HepG2 (cell line): ENCODE results near the gene NPHS1. TPM values are rescaled to one million over a fixed set of nuclear protein-coding genes. Genes with fewer than 3 reads are reported as not detected.

Source experiments
- BCL6 ChIP-seq: IDR thresholded peaks from 2 replicates; pipeline ENCODE4 v1.6.1; 2016; ENCODE audit warnings: missing genetic modification reagents, missing compliant biosample characterization
- KLF12 ChIP-seq: sonication (generic); formaldehyde crosslinking; IDR thresholded peaks from 2 replicates; pipeline ENCODE4 v1.4.0; 2020; ENCODE audit warnings: missing genetic modification reagents, borderline replicate concordance
- TCF7 ChIP-seq: sonication (generic); IDR thresholded peaks from 2 replicates; pipeline ENCODE4 v1.6.1; 2016; ENCODE audit warnings: antibody characterized with exemption, low read depth
- polyA plus RNA-seq, 8 experiments: library from polyadenylated mRNA; depleted of rRNA in 3 of 8; stranded (reverse) in 7 of 8; unstranded in 1 of 8; fragments of >200 nt; fragmentation: Illumina TruSeq in 4 of 8; extraction: Trizol in 4 of 8; gene quantifications; 2 replicates each; pipeline versions ENCODE4 v1.2.1 to v1.2.3, GENCODE V29; 2011 to 2016; ENCODE audit warnings: low read depth in 4 of 8, missing spikeins in 1 of 8, mixed read lengths in 1 of 8; ENCODE audit not compliant: insufficient read depth in 1 of 8
- small RNA-seq, 3 experiments: library from RNA; depleted of rRNA; stranded (forward); fragments of <200 nt; gene quantifications; one replicate each; pipeline ENCODE3, GENCODE V24; 2012; ENCODE audit warnings: low read depth in 2 of 3, low replicate concordance in 1 of 3; ENCODE audit not compliant: insufficient read length in 3 of 3, insufficient read depth in 2 of 3
- total RNA-seq, 5 experiments: library from RNA; depleted of rRNA; stranded (reverse); fragments of >200 nt; fragmentation: Illumina TruSeq; extraction: Trizol; gene quantifications; 2 replicates each; pipeline ENCODE4 v1.2.3, GENCODE V29; 2016; ENCODE audit warnings: low read depth in 1 of 5
- TF ChIP-seq, protein P1 (sequence below), 2 experiments: fragments of 450-650 bp in 1 of 2; sonication (generic) in 1 of 2; formaldehyde crosslinking in 1 of 2; IDR thresholded peaks; 2 replicates each; pipeline versions ENCODE4 v1.6.1 to v1.8.0; 2016 to 2022; ENCODE audit warnings: antibody characterized with exemption in 1 of 2, mild to moderate bottlenecking in 1 of 2, missing genetic modification reagents in 1 of 2
- TF ChIP-seq, protein P2 (sequence below): IDR thresholded peaks from 2 replicates; pipeline ENCODE4 v1.6.1; 2016; ENCODE audit warnings: low read depth

NPHS1 gene
- total and polyA plus RNA-seq, 2 of the 13 experiments (the other 11 are each of a cell fraction or from before 2014, with no cell fraction given): not detected

DNA sequence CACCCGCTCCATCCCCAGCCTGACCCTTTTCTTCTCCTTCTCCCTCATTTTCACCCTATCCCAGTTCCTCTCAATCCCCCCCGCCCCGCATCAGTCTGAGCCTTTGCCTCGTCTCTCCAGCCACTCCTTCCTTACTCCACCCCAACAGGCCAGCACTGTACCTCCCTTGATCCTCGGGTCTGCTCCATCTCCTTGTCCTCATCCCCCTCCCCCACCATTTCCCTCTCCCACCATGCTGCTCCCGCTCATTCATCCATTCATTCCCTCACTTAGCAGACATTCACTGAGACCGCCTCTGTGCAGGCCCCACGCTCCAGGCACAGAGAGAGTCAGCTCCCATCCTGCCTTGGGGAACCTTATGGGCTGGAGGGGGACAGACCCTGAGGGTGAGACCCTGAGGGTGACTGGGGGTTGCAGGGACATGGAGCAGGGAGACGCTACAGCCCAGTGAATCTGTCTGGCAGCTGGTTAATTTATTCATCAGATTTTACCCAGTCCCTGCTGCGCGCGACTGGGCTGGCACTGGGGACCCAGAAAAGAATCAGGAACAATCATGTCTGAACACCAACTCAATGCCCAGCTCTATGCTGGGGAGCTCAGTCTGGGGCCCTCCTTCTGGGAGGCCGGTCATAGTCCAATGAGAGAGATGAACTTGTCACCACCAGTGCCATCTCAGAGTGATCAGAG is 76.1 kb downstream of the NPHS1 start (continued):
- TF ChIP-seq, protein P1, sequence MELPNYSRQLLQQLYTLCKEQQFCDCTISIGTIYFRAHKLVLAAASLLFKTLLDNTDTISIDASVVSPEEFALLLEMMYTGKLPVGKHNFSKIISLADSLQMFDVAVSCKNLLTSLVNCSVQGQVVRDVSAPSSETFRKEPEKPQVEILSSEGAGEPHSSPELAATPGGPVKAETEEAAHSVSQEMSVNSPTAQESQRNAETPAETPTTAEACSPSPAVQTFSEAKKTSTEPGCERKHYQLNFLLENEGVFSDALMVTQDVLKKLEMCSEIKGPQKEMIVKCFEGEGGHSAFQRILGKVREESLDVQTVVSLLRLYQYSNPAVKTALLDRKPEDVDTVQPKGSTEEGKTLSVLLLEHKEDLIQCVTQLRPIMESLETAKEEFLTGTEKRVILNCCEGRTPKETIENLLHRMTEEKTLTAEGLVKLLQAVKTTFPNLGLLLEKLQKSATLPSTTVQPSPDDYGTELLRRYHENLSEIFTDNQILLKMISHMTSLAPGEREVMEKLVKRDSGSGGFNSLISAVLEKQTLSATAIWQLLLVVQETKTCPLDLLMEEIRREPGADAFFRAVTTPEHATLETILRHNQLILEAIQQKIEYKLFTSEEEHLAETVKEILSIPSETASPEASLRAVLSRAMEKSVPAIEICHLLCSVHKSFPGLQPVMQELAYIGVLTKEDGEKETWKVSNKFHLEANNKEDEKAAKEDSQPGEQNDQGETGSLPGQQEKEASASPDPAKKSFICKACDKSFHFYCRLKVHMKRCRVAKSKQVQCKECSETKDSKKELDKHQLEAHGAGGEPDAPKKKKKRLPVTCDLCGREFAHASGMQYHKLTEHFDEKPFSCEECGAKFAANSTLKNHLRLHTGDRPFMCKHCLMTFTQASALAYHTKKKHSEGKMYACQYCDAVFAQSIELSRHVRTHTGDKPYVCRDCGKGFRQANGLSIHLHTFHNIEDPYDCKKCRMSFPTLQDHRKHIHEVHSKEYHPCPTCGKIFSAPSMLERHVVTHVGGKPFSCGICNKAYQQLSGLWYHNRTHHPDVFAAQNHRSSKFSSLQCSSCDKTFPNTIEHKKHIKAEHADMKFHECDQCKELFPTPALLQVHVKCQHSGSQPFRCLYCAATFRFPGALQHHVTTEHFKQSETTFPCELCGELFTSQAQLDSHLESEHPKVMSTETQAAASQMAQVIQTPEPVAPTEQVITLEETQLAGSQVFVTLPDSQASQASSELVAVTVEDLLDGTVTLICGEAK (IDR thresholded peaks at IDR 0.05): no peak
- TF ChIP-seq, protein P1 (CRISPR knock-in tag; IDR thresholded peaks at IDR 0.05): peak; percentile 30; the same call in 1 of the 2 replicates
- TF ChIP-seq KLF12 (CRISPR knock-in tag) (no peak), TCF7 (no peak), BCL6 (no peak)
- TF ChIP-seq, protein P2, sequence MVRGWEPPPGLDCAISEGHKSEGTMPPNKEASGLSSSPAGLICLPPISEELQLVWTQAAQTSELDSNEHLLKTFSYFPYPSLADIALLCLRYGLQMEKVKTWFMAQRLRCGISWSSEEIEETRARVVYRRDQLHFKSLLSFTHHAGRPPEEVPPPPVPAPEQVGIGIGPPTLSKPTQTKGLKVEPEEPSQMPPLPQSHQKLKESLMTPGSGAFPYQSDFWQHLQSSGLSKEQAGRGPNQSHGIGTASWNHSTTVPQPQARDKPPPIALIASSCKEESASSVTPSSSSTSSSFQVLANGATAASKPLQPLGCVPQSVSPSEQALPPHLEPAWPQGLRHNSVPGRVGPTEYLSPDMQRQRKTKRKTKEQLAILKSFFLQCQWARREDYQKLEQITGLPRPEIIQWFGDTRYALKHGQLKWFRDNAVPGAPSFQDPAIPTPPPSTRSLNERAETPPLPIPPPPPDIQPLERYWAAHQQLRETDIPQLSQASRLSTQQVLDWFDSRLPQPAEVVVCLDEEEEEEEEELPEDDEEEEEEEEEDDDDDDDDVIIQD: no peak

Small RNA genes within 50 kb of the gene (small RNA-seq; reads per million reads assigned to genes)
- 0 reads per million in 3 experiments for gene RN7SL402P

Other genes with a start within 250 kb of the NPHS1 start
- gene HAUS5, start 239.8 kb downstream of the NPHS1 start, total RNA-seq (2016; rRNA removed; fragmentation: Illumina TruSeq; extraction: Trizol): 9.2 and 17.7 TPM in 2 replicates
- gene HAUS5, start 239.8 kb downstream of the NPHS1 start, polyA plus RNA-seq (2011; rRNA removed): 10.3 and 11.1 TPM in 2 replicates
- 49.7 and 55.3 TPM in 2 replicates for gene RBM42, start 223.5 kb downstream of the NPHS1 start, total RNA-seq (2016; rRNA removed; fragmentation: Illumina TruSeq; extraction: Trizol)
- gene RBM42, start 223.5 kb downstream of the NPHS1 start, polyA plus RNA-seq (2011; rRNA removed): 27.2 and 30.6 TPM in 2 replicates
- gene ETV2, start 210.8 kb downstream of the NPHS1 start, total RNA-seq (2016; rRNA removed; fragmentation: Illumina TruSeq; extraction: Trizol): 0.20 and 0.46 TPM in 2 replicates
- 0.07 and 0.18 TPM in 2 replicates for gene ETV2, start 210.8 kb downstream of the NPHS1 start, polyA plus RNA-seq (2011; rRNA removed)
- gene COX6B1, start 204.2 kb downstream of the NPHS1 start, total RNA-seq (2016; rRNA removed; fragmentation: Illumina TruSeq; extraction: Trizol): 487 and 598 TPM in 2 replicates
- gene COX6B1, start 204.2 kb downstream of the NPHS1 start, polyA plus RNA-seq (2011; rRNA removed): 469 and 481 TPM in 2 replicates
- not detected in 2 replicates for gene UPK1A, start 186.0 kb downstream of the NPHS1 start, total RNA-seq (2016; rRNA removed; fragmentation: Illumina TruSeq; extraction: Trizol)
- gene UPK1A, start 186.0 kb downstream of the NPHS1 start, polyA plus RNA-seq (2011; rRNA removed): 2.5 and 2.9 TPM in 2 replicates
- gene ZBTB32, start 147.9 kb downstream of the NPHS1 start, total RNA-seq (2016; rRNA removed; fragmentation: Illumina TruSeq; extraction: Trizol): not detected in 2 replicates
- gene ZBTB32, start 147.9 kb downstream of the NPHS1 start, polyA plus RNA-seq (2011; rRNA removed): not detected in 2 replicates
- 6.2 TPM in 2 replicates for gene KMT2B, start 134.5 kb downstream of the NPHS1 start, total RNA-seq (2016; rRNA removed; fragmentation: Illumina TruSeq; extraction: Trizol)
- gene KMT2B, start 134.5 kb downstream of the NPHS1 start, polyA plus RNA-seq (2011; rRNA removed): 16.9 and 19.2 TPM in 2 replicates
- 3.4 and 5.4 TPM in 2 replicates for gene IGFLR1, start 110.1 kb downstream of the NPHS1 start, total RNA-seq (2016; rRNA removed; fragmentation: Illumina TruSeq; extraction: Trizol)
- gene IGFLR1, start 110.1 kb downstream of the NPHS1 start, polyA plus RNA-seq (2011; rRNA removed): 7.4 and 8.9 TPM in 2 replicates
- gene U2AF1L4, start 107.1 kb downstream of the NPHS1 start, total RNA-seq (2016; rRNA removed; fragmentation: Illumina TruSeq; extraction: Trizol): 4.7 and 7.9 TPM in 2 replicates
- 14.2 and 15.4 TPM in 2 replicates for gene U2AF1L4, start 107.1 kb downstream of the NPHS1 start, polyA plus RNA-seq (2011; rRNA removed)
- gene PSENEN, start 106.9 kb downstream of the NPHS1 start, total RNA-seq (2016; rRNA removed; fragmentation: Illumina TruSeq; extraction: Trizol): 20.0 and 34.2 TPM in 2 replicates
- gene PSENEN, start 106.9 kb downstream of the NPHS1 start, polyA plus RNA-seq (2011; rRNA removed): 16.9 and 22.6 TPM in 2 replicates
- 3.5 and 6.3 TPM in 2 replicates for gene LIN37, start 103.9 kb downstream of the NPHS1 start, total RNA-seq (2016; rRNA removed; fragmentation: Illumina TruSeq; extraction: Trizol)
- 8.7 and 8.9 TPM in 2 replicates for gene LIN37, start 103.9 kb downstream of the NPHS1 start, polyA plus RNA-seq (2011; rRNA removed)
- not detected in 2 replicates for gene HSPB6, start 95.5 kb downstream of the NPHS1 start, total RNA-seq (2016; rRNA removed; fragmentation: Illumina TruSeq; extraction: Trizol)
- 0.08 and 0.18 TPM in 2 replicates for gene HSPB6, start 95.5 kb downstream of the NPHS1 start, polyA plus RNA-seq (2011; rRNA removed)
- 4.5 and 5.7 TPM in 2 replicates for gene PROSER3, start 94.3 kb downstream of the NPHS1 start, total RNA-seq (2016; rRNA removed; fragmentation: Illumina TruSeq; extraction: Trizol)
- gene PROSER3, start 94.3 kb downstream of the NPHS1 start, polyA plus RNA-seq (2011; rRNA removed): 5.1 and 6.2 TPM in 2 replicates
- gene ARHGAP33, start 76.9 kb downstream of the NPHS1 start, total RNA-seq (2016; rRNA removed; fragmentation: Illumina TruSeq; extraction: Trizol): 0.83 and 1.3 TPM in 2 replicates
- 2.7 and 4.1 TPM in 2 replicates for gene ARHGAP33, start 76.9 kb downstream of the NPHS1 start, polyA plus RNA-seq (2011; rRNA removed)
- 42.0 and 86.7 TPM in 2 replicates for gene PRODH2, start 39.7 kb downstream of the NPHS1 start, total RNA-seq (2016; rRNA removed; fragmentation: Illumina TruSeq; extraction: Trizol)
- 118 and 171 TPM in 2 replicates for gene PRODH2, start 39.7 kb downstream of the NPHS1 start, polyA plus RNA-seq (2011; rRNA removed)
- gene KIRREL2, start 4.4 kb upstream of the NPHS1 start, total RNA-seq (2016; rRNA removed; fragmentation: Illumina TruSeq; extraction: Trizol): 2.2 and 2.4 TPM in 2 replicates
- gene KIRREL2, start 4.4 kb upstream of the NPHS1 start, polyA plus RNA-seq (2011; rRNA removed): 0.17 and 0.18 TPM in 2 replicates
- gene APLP1, start 16.1 kb upstream of the NPHS1 start, total RNA-seq (2016; rRNA removed; fragmentation: Illumina TruSeq; extraction: Trizol): 2.3 and 2.9 TPM in 2 replicates
- 2.0 and 3.1 TPM in 2 replicates for gene APLP1, start 16.1 kb upstream of the NPHS1 start, polyA plus RNA-seq (2011; rRNA removed)
- 0.38 and 2.1 TPM in 2 replicates for gene NFKBID, start 48.0 kb upstream of the NPHS1 start, total RNA-seq (2016; rRNA removed; fragmentation: Illumina TruSeq; extraction: Trizol)
- gene NFKBID, start 48.0 kb upstream of the NPHS1 start, polyA plus RNA-seq (2011; rRNA removed): 1.6 and 2.3 TPM in 2 replicates
- gene HCST, start 50.0 kb upstream of the NPHS1 start, total RNA-seq (2016; rRNA removed; fragmentation: Illumina TruSeq; extraction: Trizol): 0.24 TPM in 1 of 2 replicates, not detected in the other
- gene HCST, start 50.0 kb upstream of the NPHS1 start, polyA plus RNA-seq (2011; rRNA removed): 1.2 and 2.3 TPM in 2 replicates
- gene TYROBP, start 55.8 kb upstream of the NPHS1 start, total RNA-seq (2016; rRNA removed; fragmentation: Illumina TruSeq; extraction: Trizol): not detected in 2 replicates
- gene TYROBP, start 55.8 kb upstream of the NPHS1 start, polyA plus RNA-seq (2011; rRNA removed): 0.20 TPM in 1 of 2 replicates, not detected in the other
- gene LRFN3, start 83.9 kb upstream of the NPHS1 start, total RNA-seq (2016; rRNA removed; fragmentation: Illumina TruSeq; extraction: Trizol): 1.1 and 1.6 TPM in 2 replicates
- gene LRFN3, start 83.9 kb upstream of the NPHS1 start, polyA plus RNA-seq (2011; rRNA removed): 0.74 and 0.91 TPM in 2 replicates
- gene SDHAF1, start 142.7 kb upstream of the NPHS1 start, total RNA-seq (2016; rRNA removed; fragmentation: Illumina TruSeq; extraction: Trizol): 21.0 and 22.8 TPM in 2 replicates
- 17.8 and 18.7 TPM in 2 replicates for gene SDHAF1, start 142.7 kb upstream of the NPHS1 start, polyA plus RNA-seq (2011; rRNA removed)
- 20.7 and 23.0 TPM in 2 replicates for gene SYNE4, start 156.3 kb upstream of the NPHS1 start, total RNA-seq (2016; rRNA removed; fragmentation: Illumina TruSeq; extraction: Trizol)
- gene SYNE4, start 156.3 kb upstream of the NPHS1 start, polyA plus RNA-seq (2011; rRNA removed): 13.7 and 19.9 TPM in 2 replicates
- gene ALKBH6, start 161.7 kb upstream of the NPHS1 start, total RNA-seq (2016; rRNA removed; fragmentation: Illumina TruSeq; extraction: Trizol): 6.9 and 13.7 TPM in 2 replicates
- gene ALKBH6, start 161.7 kb upstream of the NPHS1 start, polyA plus RNA-seq (2011; rRNA removed): 18.1 and 20.9 TPM in 2 replicates
- 0.15 TPM in 1 of 2 replicates, not detected in the other for gene CLIP3, start 180.4 kb upstream of the NPHS1 start, total RNA-seq (2016; rRNA removed; fragmentation: Illumina TruSeq; extraction: Trizol)
- gene CLIP3, start 180.4 kb upstream of the NPHS1 start, polyA plus RNA-seq (2011; rRNA removed): 1.1 and 1.2 TPM in 2 replicates
- 1.4 and 1.7 TPM in 2 replicates for gene THAP8, start 201.8 kb upstream of the NPHS1 start, total RNA-seq (2016; rRNA removed; fragmentation: Illumina TruSeq; extraction: Trizol)
- 3.7 and 4.0 TPM in 2 replicates for gene THAP8, start 201.8 kb upstream of the NPHS1 start, polyA plus RNA-seq (2011; rRNA removed)
- gene WDR62, start 202.4 kb upstream of the NPHS1 start, total RNA-seq (2016; rRNA removed; fragmentation: Illumina TruSeq; extraction: Trizol): 8.8 and 12.5 TPM in 2 replicates
- gene WDR62, start 202.4 kb upstream of the NPHS1 start, polyA plus RNA-seq (2011; rRNA removed): 5.4 and 5.8 TPM in 2 replicates